HuH-7.5 (cell line): ENCODE measurements around the gene BRD1.

Experiments
- DNase-seq: peaks from one replicate; pipeline ENCODE4 v3.0.0; 2011; ENCODE audit warnings: low spot score

The BRD1 gene

GRCh38 chr22:49801391-49802060, 26.1 kb downstream of the BRD1 start:
- DNase-seq: no peak

- DNase-seq: no peak
Measured at GRCh38 chr22:49800408-49801238, 27.1 kb downstream of the BRD1 start.

- DNase-seq: no peak
Measured at GRCh38 chr22:49799431-49800075, 28.1 kb downstream of the BRD1 start.

GRCh38 chr22:49798486-49799151, 29.1 kb downstream of the BRD1 start:
- DNase-seq: no peak

GRCh38 chr22:49797706-49798105, 30.0 kb downstream of the BRD1 start:
- DNase-seq: no peak

- no peak for DNase-seq
Measured at GRCh38 chr22:49796596-49797270, 30.9 kb downstream of the BRD1 start.

- DNase-seq: no peak
Measured at GRCh38 chr22:49795521-49795920, 32.2 kb downstream of the BRD1 start.

GRCh38 chr22:49793871-49794270, 33.8 kb downstream of the BRD1 start:
- no peak for DNase-seq

- no peak for DNase-seq
Measured at GRCh38 chr22:49793296-49793695, 34.4 kb downstream of the BRD1 start.

- no peak for DNase-seq
Measured at GRCh38 chr22:49792107-49792506, 35.6 kb downstream of the BRD1 start.

- DNase-seq: no peak
Measured at GRCh38 chr22:49791682-49792081, 36.0 kb downstream of the BRD1 start.

- DNase-seq: no peak
Measured at GRCh38 chr22:49790912-49791311, 36.8 kb downstream of the BRD1 start.

- DNase-seq: peak; percentile 78
Measured at GRCh38 chr22:49789289-49790141, 38.2 kb downstream of the BRD1 start.

GRCh38 chr22:49788504-49788903, 39.2 kb downstream of the BRD1 start:
- DNase-seq: no peak

GRCh38 chr22:49787861-49788260, 39.8 kb downstream of the BRD1 start:
- no peak for DNase-seq

GRCh38 chr22:49786976-49787706, 40.5 kb downstream of the BRD1 start:
- no peak for DNase-seq

- no peak for DNase-seq
Measured at GRCh38 chr22:49785841-49786471, 41.7 kb downstream of the BRD1 start.

GRCh38 chr22:49785046-49785521, 42.6 kb downstream of the BRD1 start:
- DNase-seq: no peak

- DNase-seq: no peak
Measured at GRCh38 chr22:49784630-49784971, 43.1 kb downstream of the BRD1 start.
